Left ventricle myocardium inferior (tissue), 1 donor: ENCODE data around the gene GBP6. TPM values are rescaled to one million over a fixed set of nuclear protein-coding genes. Genes with fewer than 3 reads are reported as not detected.
"Not testable (repeated sequence)": the region's sequence is repeated elsewhere in the genome, so short reads cannot be mapped to it uniquely, and the experiment has no call there.

Experiments used
- DNase-seq: peaks from one replicate; pipeline ENCODE4 v3.0.0-alpha.2; 2020
- H3K27ac ChIP-seq: fragments of 200-600 bp; replicated peaks from 2 replicates; pipeline ENCODE4 v1.8.0; 2021
- H3K27me3 ChIP-seq: fragments of 200-600 bp; 2 replicates; pipeline ENCODE4 v1.8.0; 2021; ENCODE audit warnings: low read depth
- H3K36me3 ChIP-seq: fragments of 200-600 bp; 2 replicates; pipeline ENCODE4 v1.8.0; 2021
- H3K4me1 ChIP-seq: fragments of 200-600 bp; 2 replicates; pipeline ENCODE4 v1.8.0; 2021
- H3K4me3 ChIP-seq: fragments of 200-600 bp; 2 replicates; pipeline ENCODE4 v1.8.0; 2021; ENCODE audit warnings: mild to moderate bottlenecking, moderate library complexity
- H3K9me3 ChIP-seq: fragments of 200-600 bp; replicated peaks from 2 replicates; pipeline ENCODE4 v1.8.0; 2021
- intact Hi-C: fragments of 100-400 bp; cut with micrococcal nuclease; formaldehyde crosslinking; loops from one replicate; pipeline ENCODE4 v1.11.0; 2022
- total RNA-seq: library from RNA; stranded (reverse); fragmentation: NEBNext Ultra II Directional; extraction: Animal tissue kit (Norgen Biotek cat#: 25700); gene quantifications from one replicate; pipeline ENCODE4 v1.2.1, GENCODE V29; 2021
- TF ChIP-seq, protein P1 (sequence below): fragments of 200-600 bp; IDR thresholded peaks from 2 replicates; pipeline ENCODE4 v1.8.0; 2021; ENCODE audit warnings: antibody characterized with exemption, mild to moderate bottlenecking, borderline replicate concordance
- donor health status: DM: no; HTN: yes; CAD: no; lungs with severe emphysema.

GBP6 gene
- total RNA-seq, 1 donor from 2014 or later: 0.08 TPM

DNA sequence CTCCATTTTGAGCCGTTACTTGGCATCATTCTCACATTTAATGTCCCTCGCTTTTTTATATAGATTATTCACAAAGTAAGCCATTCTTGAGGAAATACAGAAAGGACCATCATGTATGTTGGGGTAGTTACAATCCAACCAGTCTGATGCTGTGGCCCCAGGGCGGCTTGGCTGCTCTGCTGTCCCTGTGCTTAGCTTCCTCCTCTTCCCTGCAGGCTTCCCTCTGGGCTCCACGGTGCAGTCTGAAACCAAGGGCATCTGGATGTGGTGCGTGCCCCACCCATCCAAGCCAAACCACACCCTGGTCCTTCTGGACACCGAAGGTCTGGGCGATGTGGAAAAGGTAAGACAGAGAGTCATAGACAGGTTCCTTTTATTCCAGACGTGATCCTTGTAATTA, 5.5 kb downstream of the GBP6 start:
- no peaks in the 10 kb centered on the region for H3K36me3 ChIP-seq
- TF ChIP-seq, protein P1, sequence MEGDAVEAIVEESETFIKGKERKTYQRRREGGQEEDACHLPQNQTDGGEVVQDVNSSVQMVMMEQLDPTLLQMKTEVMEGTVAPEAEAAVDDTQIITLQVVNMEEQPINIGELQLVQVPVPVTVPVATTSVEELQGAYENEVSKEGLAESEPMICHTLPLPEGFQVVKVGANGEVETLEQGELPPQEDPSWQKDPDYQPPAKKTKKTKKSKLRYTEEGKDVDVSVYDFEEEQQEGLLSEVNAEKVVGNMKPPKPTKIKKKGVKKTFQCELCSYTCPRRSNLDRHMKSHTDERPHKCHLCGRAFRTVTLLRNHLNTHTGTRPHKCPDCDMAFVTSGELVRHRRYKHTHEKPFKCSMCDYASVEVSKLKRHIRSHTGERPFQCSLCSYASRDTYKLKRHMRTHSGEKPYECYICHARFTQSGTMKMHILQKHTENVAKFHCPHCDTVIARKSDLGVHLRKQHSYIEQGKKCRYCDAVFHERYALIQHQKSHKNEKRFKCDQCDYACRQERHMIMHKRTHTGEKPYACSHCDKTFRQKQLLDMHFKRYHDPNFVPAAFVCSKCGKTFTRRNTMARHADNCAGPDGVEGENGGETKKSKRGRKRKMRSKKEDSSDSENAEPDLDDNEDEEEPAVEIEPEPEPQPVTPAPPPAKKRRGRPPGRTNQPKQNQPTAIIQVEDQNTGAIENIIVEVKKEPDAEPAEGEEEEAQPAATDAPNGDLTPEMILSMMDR: no peak
- intact Hi-C loops: no loop called here

DNA sequence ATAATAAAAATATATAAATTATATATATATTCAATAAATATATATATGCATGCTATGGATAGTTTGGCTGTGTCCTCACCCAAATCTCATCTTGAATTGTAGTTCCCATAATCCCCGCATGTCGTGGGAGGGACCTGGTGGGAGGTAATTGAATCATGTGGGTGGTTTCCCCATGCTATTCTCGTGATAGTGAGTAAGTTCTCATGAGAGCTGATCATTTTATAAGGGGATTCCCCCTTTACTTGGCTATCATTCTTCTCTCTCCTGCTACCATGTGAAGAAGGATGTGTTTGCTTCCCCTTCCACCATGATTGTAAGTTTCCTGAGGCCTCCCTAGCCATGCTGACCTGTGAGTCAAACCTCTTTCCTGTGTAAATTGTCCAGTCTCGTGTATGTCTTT, 10.0 kb downstream of the GBP6 start:
- H3K27ac ChIP-seq, intact Hi-C loops, H3K27me3 ChIP-seq, DNase-seq, H3K4me3 ChIP-seq, H3K9me3 ChIP-seq, H3K36me3 ChIP-seq, H3K4me1 ChIP-seq: not testable (repeated sequence)

More for the DNA sequence above, 5.5 kb downstream of the GBP6 start:
- DNase-seq: no peak
- Histone ChIP-seq H3K27ac (no peak overlapping the region), H3K27me3 (no peaks in the 10 kb centered on the region), H3K9me3 (no peaks in the 10 kb centered on the region), H3K4me1 (peaks cover under 1% of the 10 kb centered on the region), H3K4me3 (no peak overlapping the region)

DNA sequence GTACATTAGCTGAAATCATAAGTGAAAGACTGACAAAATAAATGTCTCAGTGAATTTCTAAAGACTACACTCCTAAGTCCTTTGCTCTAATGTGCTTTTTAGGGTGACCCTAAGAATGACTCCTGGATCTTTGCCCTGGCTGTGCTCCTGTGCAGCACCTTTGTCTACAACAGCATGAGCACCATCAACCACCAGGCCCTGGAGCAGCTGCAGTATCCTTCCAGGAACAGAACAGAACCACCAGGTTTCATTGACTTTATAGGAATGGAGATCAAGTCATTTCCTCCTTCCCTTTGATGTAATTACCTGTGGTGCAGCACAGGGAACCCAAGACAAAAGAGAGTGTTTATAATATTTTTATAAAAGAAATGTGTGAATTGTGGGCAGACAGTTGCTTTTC, 14.1 kb downstream of the GBP6 start:
- H3K4me3 ChIP-seq: no peak overlapping the region
- TF ChIP-seq, protein P1: no peak
- H3K27me3 ChIP-seq: no peaks in the 10 kb centered on the region
- H3K4me1 ChIP-seq: no peaks in the 10 kb centered on the region
- intact Hi-C loops: no loop called here
- H3K9me3 ChIP-seq: no peaks in the 10 kb centered on the region
- no peaks in the 10 kb centered on the region for H3K36me3 ChIP-seq
- H3K27ac ChIP-seq: no peak overlapping the region
- DNase-seq: no peak

DNA sequence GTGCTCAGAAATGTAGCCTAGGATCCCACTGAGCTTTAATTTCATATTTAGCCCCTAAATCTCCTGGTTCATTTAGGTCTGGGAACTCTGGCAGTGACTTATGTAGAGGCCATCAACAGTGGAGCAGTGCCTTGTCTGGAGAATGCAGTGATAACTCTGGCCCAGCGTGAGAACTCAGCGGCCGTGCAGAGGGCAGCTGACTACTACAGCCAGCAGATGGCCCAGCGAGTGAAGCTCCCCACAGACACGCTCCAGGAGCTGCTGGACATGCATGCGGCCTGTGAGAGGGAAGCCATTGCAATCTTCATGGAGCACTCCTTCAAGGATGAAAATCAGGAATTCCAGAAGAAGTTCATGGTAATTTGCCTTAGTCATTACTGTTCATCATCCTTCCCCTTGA, 17.8 kb downstream of the GBP6 start:
- Histone ChIP-seq H3K9me3 (no peaks in the 10 kb centered on the region), H3K4me1 (no peaks in the 10 kb centered on the region), H3K4me3 (no peak overlapping the region), H3K27me3 (no peaks in the 10 kb centered on the region), H3K27ac (no peak overlapping the region), H3K36me3 (no peaks in the 10 kb centered on the region)
- intact Hi-C loops: no loop called here
- no peak for DNase-seq
- TF ChIP-seq, protein P1: no peak

DNA sequence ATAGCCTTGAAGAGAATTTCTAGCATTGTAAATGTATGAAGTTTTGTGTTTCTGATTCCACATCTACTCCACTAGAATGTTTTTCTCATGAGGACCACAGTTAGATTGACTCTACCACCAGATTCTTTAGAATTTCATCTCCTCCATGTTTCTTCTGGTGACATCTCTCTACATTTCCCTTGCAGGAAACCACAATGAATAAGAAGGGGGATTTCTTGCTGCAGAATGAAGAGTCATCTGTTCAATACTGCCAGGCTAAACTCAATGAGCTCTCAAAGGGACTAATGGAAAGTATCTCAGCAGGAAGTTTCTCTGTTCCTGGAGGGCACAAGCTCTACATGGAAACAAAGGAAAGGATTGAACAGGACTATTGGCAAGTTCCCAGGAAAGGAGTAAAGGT, 18.6 kb downstream of the GBP6 start:
- no peak for DNase-seq
- intact Hi-C loops: no loop called here
- Histone ChIP-seq H3K4me1 (no peaks in the 10 kb centered on the region), H3K9me3 (no peaks in the 10 kb centered on the region), H3K36me3 (no peaks in the 10 kb centered on the region), H3K4me3 (no peak overlapping the region), H3K27ac (no peak overlapping the region), H3K27me3 (no peaks in the 10 kb centered on the region)
- TF ChIP-seq, protein P1: no peak

DNA sequence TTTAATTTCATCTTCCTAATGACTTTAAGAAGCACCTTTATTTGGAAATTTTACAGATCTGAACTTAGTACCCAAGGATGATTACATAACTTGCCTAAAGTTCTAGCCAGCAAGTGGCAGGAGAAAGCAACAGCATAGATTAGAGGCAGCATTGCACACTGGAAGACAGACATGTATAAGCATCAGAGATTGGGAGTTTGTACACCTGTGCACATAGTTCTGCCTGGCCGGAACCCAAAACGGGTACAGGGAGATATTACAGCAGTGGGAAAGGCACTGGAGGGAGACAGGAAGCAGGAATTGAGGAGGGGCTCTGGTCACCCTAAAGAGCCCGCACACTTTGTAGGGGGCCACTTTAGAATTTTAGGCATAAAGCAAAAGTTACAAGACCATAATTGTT, 19.3 kb downstream of the GBP6 start:
- intact Hi-C loops: no loop called here
- no peak for DNase-seq
- TF ChIP-seq, protein P1: no peak
- no peak overlapping the region for H3K4me3 ChIP-seq
- H3K9me3 ChIP-seq: no peaks in the 10 kb centered on the region
- no peaks in the 10 kb centered on the region for H3K4me1 ChIP-seq
- no peaks in the 10 kb centered on the region for H3K36me3 ChIP-seq
- no peaks in the 10 kb centered on the region for H3K27me3 ChIP-seq
- H3K27ac ChIP-seq: no peak overlapping the region
